Measurements from ENCODE around the gene FNDC10. TPM values are rescaled to one million over a fixed set of nuclear protein-coding genes. Genes with fewer than 3 reads are reported as not detected.

FNDC10 gene
- total and polyA plus RNA-seq, 2 experiments from 2014 or later = 3.1 to 9.8 TPM

- Histone ChIP-seq H3K36me3 (ENCODE audit: low read depth) (no peaks in the 10 kb centered on the region), H3K27ac (no peak overlapping the region), H4K20me1 (ENCODE audit: insufficient read depth) (no peaks in the 10 kb centered on the region), H3F3A (ENCODE audit: insufficient read depth) (0 out of 2 replicates have a peak, but pooled peaks cover 4% of the 10 kb centered on the region), H3K9me3 (ENCODE audit: low read depth) (no peaks in the 10 kb centered on the region), H3K9ac (no peak overlapping the region), H3K79me2 (ENCODE audit: insufficient read depth) (no peaks in the 10 kb centered on the region), H3K4me2 (ENCODE audit: unreplicated experiment) (no peak overlapping the region), H3K4me3 (no peak overlapping the region), H3K27me3 (replicated peaks; ENCODE audit: insufficient read depth) (no peaks in the 10 kb centered on the region), H3K9me2 (ENCODE audit: insufficient read depth) (no peaks in the 10 kb centered on the region), H2AFZ (no peak overlapping the region), H3K4me1 (ENCODE audit: insufficient read depth) (no peaks in the 10 kb centered on the region)
- 91% methylated on average over 17 of the region's 17 CpGs; no CpG with 5 or more reads in 1 of the 2 experiments for WGBS, 2 experiments (ENCODE audit: low coverage in 1 of 2, low lambda C conversion rate in 2 of 2, missing lambda C conversion rate in 2 of 2)
- no peak for DNase-seq
- in situ Hi-C loops (cut with MboI) = no loop called here
- no peak for TF ChIP-seq EZH2phosphoT487 (IDR thresholded peaks at IDR 0.05; ENCODE audit: insufficient read depth, low read depth)
- no peak for TF ChIP-seq EZH2 (IDR thresholded peaks at IDR 0.05; ENCODE audit: insufficient read depth, poor library complexity, severe bottlenecking)
Measured at GRCh38 chr1:1605724-1606123, 5.8 kb upstream of the FNDC10 start.

GRCh38 chr1:1605034-1605591 lies 5.2 kb upstream of the FNDC10 start:
- no peak overlapping the region for H3K9ac ChIP-seq
- 37 to 57% methylated on average over 9 to 14 of the region's 14 CpGs for WGBS, 2 experiments (ENCODE audit: low coverage in 1 of 2, low lambda C conversion rate in 2 of 2, missing lambda C conversion rate in 2 of 2)
- no peaks in the 10 kb centered on the region for H3K9me2 ChIP-seq (ENCODE audit: insufficient read depth)
- H3K4me2 ChIP-seq (ENCODE audit: unreplicated experiment) = no peak overlapping the region
- H3F3A ChIP-seq (ENCODE audit: insufficient read depth) = 0 out of 2 replicates have a peak, but pooled peaks cover 4% of the 10 kb centered on the region
- no peaks in the 10 kb centered on the region for H3K9me3 ChIP-seq (ENCODE audit: low read depth)
- no peak for DNase-seq
- in situ Hi-C loops (cut with MboI) = no loop called here
- TF ChIP-seq EZH2 (IDR thresholded peaks at IDR 0.05; ENCODE audit: insufficient read depth, poor library complexity, severe bottlenecking) = no peak
- no peak for TF ChIP-seq EZH2phosphoT487 (IDR thresholded peaks at IDR 0.05; ENCODE audit: insufficient read depth, low read depth)
- H4K20me1 ChIP-seq (ENCODE audit: insufficient read depth) = no peaks in the 10 kb centered on the region
- no peaks in the 10 kb centered on the region for H3K36me3 ChIP-seq (ENCODE audit: low read depth)
- no peak overlapping the region for H3K4me3 ChIP-seq
- no peak overlapping the region for H3K27ac ChIP-seq
- no peaks in the 10 kb centered on the region for H3K79me2 ChIP-seq (ENCODE audit: insufficient read depth)
- no peak overlapping the region for H2AFZ ChIP-seq
- no peaks in the 10 kb centered on the region for H3K4me1 ChIP-seq (ENCODE audit: insufficient read depth)
- no peaks in the 10 kb centered on the region for H3K27me3 ChIP-seq (replicated peaks; ENCODE audit: insufficient read depth)

GRCh38 chr1:1604374-1605033 lies 4.6 kb upstream of the FNDC10 start:
- Histone ChIP-seq H3K4me2 (ENCODE audit: unreplicated experiment) (no peak overlapping the region), H3K9me3 (ENCODE audit: low read depth) (no peaks in the 10 kb centered on the region), H3K36me3 (ENCODE audit: low read depth) (no peaks in the 10 kb centered on the region), H3K4me1 (ENCODE audit: insufficient read depth) (no peaks in the 10 kb centered on the region), H3K4me3 (no peak overlapping the region), H3K9me2 (ENCODE audit: insufficient read depth) (no peaks in the 10 kb centered on the region), H3K27me3 (replicated peaks; ENCODE audit: insufficient read depth) (no peaks in the 10 kb centered on the region), H2AFZ (no peak overlapping the region), H3K79me2 (ENCODE audit: insufficient read depth) (no peaks in the 10 kb centered on the region), H3F3A (ENCODE audit: insufficient read depth) (0 out of 2 replicates have a peak, but pooled peaks cover 4% of the 10 kb centered on the region), H3K9ac (no peak overlapping the region), H3K27ac (no peak overlapping the region), H4K20me1 (ENCODE audit: insufficient read depth) (no peaks in the 10 kb centered on the region)
- 64 to 66% methylated on average over 15 of the region's 15 CpGs for WGBS, 2 experiments (ENCODE audit: low coverage in 1 of 2, low lambda C conversion rate in 2 of 2, missing lambda C conversion rate in 2 of 2)
- TF ChIP-seq EZH2 (IDR thresholded peaks at IDR 0.05; ENCODE audit: insufficient read depth, poor library complexity, severe bottlenecking) (no peak), EZH2phosphoT487 (IDR thresholded peaks at IDR 0.05; ENCODE audit: insufficient read depth, low read depth) (no peak)
- DNase-seq = no peak
- in situ Hi-C loops (cut with MboI) = no loop called here

- no peak for DNase-seq
- in situ Hi-C loops (cut with MboI) = no loop called here
- H3K27ac ChIP-seq = no peak overlapping the region
- H3K9ac ChIP-seq = no peak overlapping the region
- 0 out of 2 replicates have a peak, but pooled peaks cover 4% of the 10 kb centered on the region for H3F3A ChIP-seq (ENCODE audit: insufficient read depth)
- no peaks in the 10 kb centered on the region for H3K9me2 ChIP-seq (ENCODE audit: insufficient read depth)
- WGBS, 2 experiments (ENCODE audit: low coverage in 1 of 2, low lambda C conversion rate in 2 of 2, missing lambda C conversion rate in 2 of 2) = 59 to 63% methylated on average over 13 of the region's 13 CpGs
- no peak overlapping the region for H2AFZ ChIP-seq
- no peaks in the 10 kb centered on the region for H3K79me2 ChIP-seq (ENCODE audit: insufficient read depth)
- no peak overlapping the region for H3K4me2 ChIP-seq (ENCODE audit: unreplicated experiment)
- no peaks in the 10 kb centered on the region for H3K4me1 ChIP-seq (ENCODE audit: insufficient read depth)
- no peaks in the 10 kb centered on the region for H4K20me1 ChIP-seq (ENCODE audit: insufficient read depth)
- TF ChIP-seq EZH2 (IDR thresholded peaks at IDR 0.05; ENCODE audit: insufficient read depth, poor library complexity, severe bottlenecking) (no peak), EZH2phosphoT487 (IDR thresholded peaks at IDR 0.05; ENCODE audit: insufficient read depth, low read depth) (no peak)
- no peaks in the 10 kb centered on the region for H3K9me3 ChIP-seq (ENCODE audit: low read depth)
- H3K4me3 ChIP-seq = no peak overlapping the region
- no peaks in the 10 kb centered on the region for H3K27me3 ChIP-seq (replicated peaks; ENCODE audit: insufficient read depth)
- H3K36me3 ChIP-seq (ENCODE audit: low read depth) = no peaks in the 10 kb centered on the region
Measured at GRCh38 chr1:1603671-1604373, 3.9 kb upstream of the FNDC10 start.

Data from GM23248 (cell line).